ENCODE data around the gene GOSR2. TPM values are rescaled to one million over a fixed set of nuclear protein-coding genes. Genes with fewer than 3 reads are reported as not detected.

Gene GOSR2
- total RNA-seq, 1 experiment from 2014 or later, result 52.9 TPM

DNA sequence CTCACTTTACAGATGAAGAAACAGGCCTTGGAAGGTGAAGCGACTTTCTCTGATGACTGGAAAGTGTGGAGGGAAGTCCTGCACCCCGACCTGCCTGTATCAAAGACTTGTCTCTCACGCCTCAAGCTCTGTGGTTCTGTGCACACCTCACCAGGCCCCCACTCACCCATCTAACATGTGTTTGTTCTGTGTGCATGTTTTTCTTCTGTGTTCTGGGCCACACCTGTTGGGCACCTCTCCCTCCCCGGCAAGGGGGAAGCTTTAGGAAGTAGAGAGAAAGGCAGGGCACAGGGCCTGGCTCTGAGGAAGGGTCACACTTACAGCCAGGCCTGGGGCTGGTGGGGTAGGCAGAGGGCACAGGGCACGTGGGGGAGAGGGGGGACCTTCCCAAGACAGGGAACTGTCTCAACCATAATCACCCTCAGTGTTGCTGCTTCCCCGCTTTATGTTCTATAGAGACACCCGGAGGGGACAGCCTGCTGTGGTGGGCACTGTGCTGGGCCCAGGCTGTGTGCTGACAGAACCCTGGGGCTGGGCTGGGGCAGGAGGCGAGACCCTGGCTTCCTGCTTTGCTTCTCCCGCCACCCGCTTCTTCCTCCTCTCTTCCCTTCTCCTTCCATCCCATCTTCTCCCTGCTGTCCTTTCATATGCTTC, 48.8 kb downstream of the GOSR2 start (continued):
- TF ChIP-seq, protein P1, sequence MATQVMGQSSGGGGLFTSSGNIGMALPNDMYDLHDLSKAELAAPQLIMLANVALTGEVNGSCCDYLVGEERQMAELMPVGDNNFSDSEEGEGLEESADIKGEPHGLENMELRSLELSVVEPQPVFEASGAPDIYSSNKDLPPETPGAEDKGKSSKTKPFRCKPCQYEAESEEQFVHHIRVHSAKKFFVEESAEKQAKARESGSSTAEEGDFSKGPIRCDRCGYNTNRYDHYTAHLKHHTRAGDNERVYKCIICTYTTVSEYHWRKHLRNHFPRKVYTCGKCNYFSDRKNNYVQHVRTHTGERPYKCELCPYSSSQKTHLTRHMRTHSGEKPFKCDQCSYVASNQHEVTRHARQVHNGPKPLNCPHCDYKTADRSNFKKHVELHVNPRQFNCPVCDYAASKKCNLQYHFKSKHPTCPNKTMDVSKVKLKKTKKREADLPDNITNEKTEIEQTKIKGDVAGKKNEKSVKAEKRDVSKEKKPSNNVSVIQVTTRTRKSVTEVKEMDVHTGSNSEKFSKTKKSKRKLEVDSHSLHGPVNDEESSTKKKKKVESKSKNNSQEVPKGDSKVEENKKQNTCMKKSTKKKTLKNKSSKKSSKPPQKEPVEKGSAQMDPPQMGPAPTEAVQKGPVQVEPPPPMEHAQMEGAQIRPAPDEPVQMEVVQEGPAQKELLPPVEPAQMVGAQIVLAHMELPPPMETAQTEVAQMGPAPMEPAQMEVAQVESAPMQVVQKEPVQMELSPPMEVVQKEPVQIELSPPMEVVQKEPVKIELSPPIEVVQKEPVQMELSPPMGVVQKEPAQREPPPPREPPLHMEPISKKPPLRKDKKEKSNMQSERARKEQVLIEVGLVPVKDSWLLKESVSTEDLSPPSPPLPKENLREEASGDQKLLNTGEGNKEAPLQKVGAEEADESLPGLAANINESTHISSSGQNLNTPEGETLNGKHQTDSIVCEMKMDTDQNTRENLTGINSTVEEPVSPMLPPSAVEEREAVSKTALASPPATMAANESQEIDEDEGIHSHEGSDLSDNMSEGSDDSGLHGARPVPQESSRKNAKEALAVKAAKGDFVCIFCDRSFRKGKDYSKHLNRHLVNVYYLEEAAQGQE (IDR thresholded peaks at IDR 0.05; ENCODE audit: low read depth), result no peak
- no peak for TF ChIP-seq YY1 (IDR thresholded peaks at IDR 0.05; ENCODE audit: extremely low read depth, insufficient replicate concordance, low read depth, low read length)

DNA sequence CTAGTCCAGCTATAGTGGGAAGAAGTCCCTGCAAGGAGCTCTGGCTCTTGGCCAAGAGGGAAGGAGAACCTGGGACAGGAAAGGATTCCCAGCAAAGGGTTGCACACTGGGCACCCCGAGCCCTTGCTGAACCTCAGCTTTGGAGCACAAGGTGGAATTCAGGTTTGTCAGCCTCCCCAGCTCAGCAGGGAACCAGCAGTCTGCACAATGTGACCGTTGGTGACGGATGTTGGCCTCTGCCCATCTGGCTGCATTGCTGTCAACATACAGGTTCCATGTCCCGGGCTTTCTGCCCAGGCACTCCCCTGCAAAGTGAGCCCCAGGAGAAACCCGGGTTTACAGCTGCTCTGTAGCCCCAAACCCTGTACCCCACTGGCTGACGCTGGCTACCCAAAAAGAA, 49.4 kb downstream of the GOSR2 start:
- CTCF ChIA-PET, result no interaction called here

More for the DNA sequence above, 49.4 kb downstream of the GOSR2 start:
- Histone ChIP-seq H2AFZ (ENCODE audit: low read depth, low read length, poor library complexity, severe bottlenecking) (no peak overlapping the region), H3K4me1 (ENCODE audit: control insufficient read depth in 1 of 2, insufficient read depth in 2 of 2, low read length in 2 of 2) (peaks cover 0 to 5% of the 10 kb centered on the region in 2 experiments; a peak in 1 of 4 replicates), H3K4me2 (ENCODE audit: low read length) (no peak overlapping the region), H3K79me2 (ENCODE audit: insufficient read depth, low read length) (no peaks in the 10 kb centered on the region), H3K27me3 (ENCODE audit: insufficient read depth, low read length) (no peaks in the 10 kb centered on the region), H3K9ac (ENCODE audit: low read length) (no peak overlapping the region), H3K9me3 (ENCODE audit: control insufficient read depth in 1 of 2, insufficient read depth in 1 of 2, low read depth in 1 of 2, low read length in 2 of 2) (no peaks in the 10 kb centered on the region), H4K20me1 (ENCODE audit: insufficient read depth) (no peaks in the 10 kb centered on the region), H3K36me3 (ENCODE audit: control insufficient read depth in 1 of 2, insufficient read depth in 2 of 2, low read length in 2 of 2) (no peaks in the 10 kb centered on the region), H3K27ac (ENCODE audit: low read depth, low read length) (no peak overlapping the region), H3K4me3 (replicated peaks in 1 of 2; ENCODE audit: low read depth in 1 of 2, low read length in 2 of 2) (no peak overlapping the region), H3K9me2 (ENCODE audit: insufficient read depth) (no peaks in the 10 kb centered on the region)
- DNase-seq (ENCODE audit: low read depth, low spot score), result no peak
- RAD21 ChIA-PET (ENCODE audit: low non-redundant PET in 1 of 2, low total read pairs in 2 of 2, uncharacterized antibody in 2 of 2, unreplicated experiment in 2 of 2), result no interaction called here
- intact Hi-C loops (cut with micrococcal nuclease), result no loop called here
- TF ChIP-seq EZH2phosphoT487 (IDR thresholded peaks at IDR 0.05; ENCODE audit: borderline replicate concordance) (no peak), RAD21 (IDR thresholded peaks at IDR 0.05; ENCODE audit: low read depth) (no peak), POLR2AphosphoS5 (IDR thresholded peaks at IDR 0.05; ENCODE audit: low read depth, low read length) (no peak), ZFX (IDR thresholded peaks at IDR 0.05) (no peak), ZNF274 (IDR thresholded peaks at IDR 0.05; ENCODE audit: low read depth, low read length) (no peak), EZH2 (IDR thresholded peaks at IDR 0.05) (no peak), EGR1 (IDR thresholded peaks at IDR 0.05; ENCODE audit: low read depth) (no peak), JUND (IDR thresholded peaks at IDR 0.05) (no peak), SRF (IDR thresholded peaks at IDR 0.05; ENCODE audit: low read depth) (no peak)
- TF ChIP-seq, protein P2, sequence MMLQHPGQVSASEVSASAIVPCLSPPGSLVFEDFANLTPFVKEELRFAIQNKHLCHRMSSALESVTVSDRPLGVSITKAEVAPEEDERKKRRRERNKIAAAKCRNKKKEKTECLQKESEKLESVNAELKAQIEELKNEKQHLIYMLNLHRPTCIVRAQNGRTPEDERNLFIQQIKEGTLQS (IDR thresholded peaks at IDR 0.05), result no peak
- ATAC-seq, result no peak
- POLR2A ChIA-PET, result no interaction called here
- no TSS peak for BruUV-seq (replicated peaks)

Data from HCT116 (cell line).